ENCODE measurements around the gene PIGS. TPM values are rescaled to one million over a fixed set of nuclear protein-coding genes. Genes with fewer than 3 reads are reported as not detected.
"Not testable (repeated sequence)": the region's sequence is repeated elsewhere in the genome, so short reads cannot be mapped to it uniquely, and the experiment has no call there.

PIGS gene
- total RNA-seq, 1 donor from 2014 or later = 40.4 TPM

GRCh38 chr17:28536532-28537218 lies 34.6 kb downstream of the PIGS start:
- intact Hi-C loops (cut with DNase I) = no loop called here
- no peak for DNase-seq (ENCODE audit: low spot score)
- ATAC-seq = no peak

GRCh38 chr17:28534740-28535375 lies 36.5 kb downstream of the PIGS start:
- intact Hi-C loops (cut with DNase I) = no loop called here
- no peak for DNase-seq (ENCODE audit: low spot score)
- ATAC-seq = no peak

- no peak for DNase-seq (ENCODE audit: low spot score)
Observed at GRCh38 chr17:28533091-28533807, 38.1 kb downstream of the PIGS start.

GRCh38 chr17:28532050-28532960 lies 39.0 kb downstream of the PIGS start:
- DNase-seq (ENCODE audit: low spot score) = no peak
- intact Hi-C loops (cut with DNase I) = no loop called here
- ATAC-seq = no peak

More at GRCh38 chr17:28533091-28533807, 38.1 kb downstream of the PIGS start:
- intact Hi-C loops (cut with DNase I) = no loop called here
- ATAC-seq = no peak

GRCh38 chr17:28530926-28531325 lies 40.4 kb downstream of the PIGS start:
- intact Hi-C loops (cut with DNase I) = no loop called here
- no peak for DNase-seq (ENCODE audit: low spot score)
- no peak for ATAC-seq

GRCh38 chr17:28530250-28530649 lies 41.1 kb downstream of the PIGS start:
- DNase-seq (ENCODE audit: low spot score) = no peak
- ATAC-seq = no peak
- intact Hi-C loops (cut with DNase I) = no loop called here

- no peak for DNase-seq (ENCODE audit: low spot score)
- no peak for ATAC-seq
- intact Hi-C loops (cut with DNase I) = no loop called here
Observed at GRCh38 chr17:28529013-28529400, 42.3 kb downstream of the PIGS start.

GRCh38 chr17:28528327-28529012 lies 42.9 kb downstream of the PIGS start:
- ATAC-seq = no peak
- intact Hi-C loops (cut with DNase I) = no loop called here
- DNase-seq (ENCODE audit: low spot score) = no peak

- intact Hi-C loops (cut with DNase I) = no loop called here
- no peak for DNase-seq (ENCODE audit: low spot score)
- ATAC-seq = no peak
Observed at GRCh38 chr17:28527859-28528258, 43.5 kb downstream of the PIGS start.

GRCh38 chr17:28527181-28527681 lies 44.1 kb downstream of the PIGS start:
- DNase-seq (ENCODE audit: low spot score) (no peak), ATAC-seq (no peak)
- intact Hi-C loops (cut with DNase I) = no loop called here

GRCh38 chr17:28526381-28526780 lies 44.9 kb downstream of the PIGS start:
- DNase-seq (ENCODE audit: low spot score) = no peak
- intact Hi-C loops (cut with DNase I) = no loop called here
- ATAC-seq = no peak

- DNase-seq (ENCODE audit: low spot score) = no peak
- intact Hi-C loops (cut with DNase I) = no loop called here
- no peak for ATAC-seq
Observed at GRCh38 chr17:28524476-28525424, 46.6 kb downstream of the PIGS start.

GRCh38 chr17:28523876-28524275 lies 47.4 kb downstream of the PIGS start:
- intact Hi-C loops (cut with DNase I) = no loop called here
- no peak for DNase-seq (ENCODE audit: low spot score)
- ATAC-seq = no peak

GRCh38 chr17:28523186-28523585 lies 48.1 kb downstream of the PIGS start:
- DNase-seq (ENCODE audit: low spot score) (no peak), ATAC-seq (no peak)
- intact Hi-C loops (cut with DNase I) = no loop called here

- DNase-seq (ENCODE audit: low spot score); intact Hi-C loops (cut with DNase I); ATAC-seq: not testable (repeated sequence)
Observed at GRCh38 chr17:28522281-28522680, 49.0 kb downstream of the PIGS start.

- ATAC-seq (no peak), DNase-seq (ENCODE audit: low spot score) (no peak)
- intact Hi-C loops (cut with DNase I) = no loop called here
Observed at GRCh38 chr17:28521311-28522085, 49.8 kb downstream of the PIGS start.

GRCh38 chr17:28520687-28521086 lies 50.6 kb downstream of the PIGS start:
- no peak for ATAC-seq
- DNase-seq (ENCODE audit: low spot score) = no peak
- intact Hi-C loops (cut with DNase I) = no loop called here
